H9 (cell line): Measurements from ENCODE around the gene ALKBH1. TPM values are rescaled to one million over a fixed set of nuclear protein-coding genes. Genes with fewer than 3 reads are reported as not detected.

Source experiments
- DNase-seq: peaks from one replicate; pipeline ENCODE4 v3.0.0-alpha.2; 2017
- H2AFZ ChIP-seq: one replicate; pipeline ENCODE4 v1.6.1; 2013; ENCODE audit warnings: mild to moderate bottlenecking, low read length, control low read depth, moderate library complexity
- H2AK5ac ChIP-seq: 2 replicates; pipeline ENCODE4 v1.6.1; 2013; ENCODE audit warnings: low read length, control low read depth, mixed read lengths; ENCODE audit not compliant: insufficient read length
- H2BK120ac ChIP-seq: one replicate; pipeline ENCODE4 v1.6.1; 2013; ENCODE audit warnings: low read depth, mild to moderate bottlenecking, low read length, control low read depth, inconsistent platforms; ENCODE audit not compliant: poor library complexity, severe bottlenecking
- H2BK12ac ChIP-seq: 2 replicates; pipeline ENCODE4 v1.6.1; 2013; ENCODE audit warnings: low read length, control low read depth, mixed read lengths, low read depth; ENCODE audit not compliant: insufficient read length
- H2BK15ac ChIP-seq: 2 replicates; pipeline ENCODE4 v1.6.1; 2013; ENCODE audit warnings: low read depth, low read length, control low read depth
- H2BK20ac ChIP-seq: one replicate; pipeline ENCODE4 v1.6.1; 2013; ENCODE audit warnings: low read depth, mild to moderate bottlenecking, low read length, control low read depth, inconsistent platforms; ENCODE audit not compliant: poor library complexity, severe bottlenecking
- H2BK5ac ChIP-seq: 2 replicates; pipeline ENCODE4 v1.6.1; 2013; ENCODE audit warnings: low read length, control low read depth, mixed read lengths; ENCODE audit not compliant: insufficient read length
- H3K14ac ChIP-seq: 2 replicates; pipeline ENCODE4 v1.6.1; 2013; ENCODE audit warnings: low read length, control low read depth; ENCODE audit not compliant: insufficient read depth
- H3K18ac ChIP-seq: 2 replicates; pipeline ENCODE4 v1.6.1; 2013; ENCODE audit warnings: low read depth, mild to moderate bottlenecking, mixed read lengths, low read length, control low read depth; ENCODE audit not compliant: insufficient read length
- H3K23ac ChIP-seq: 2 replicates; pipeline ENCODE4 v1.6.1; 2013; ENCODE audit warnings: low read length, control low read depth, mixed read lengths, low read depth; ENCODE audit not compliant: insufficient read length
- H3K23me2 ChIP-seq: 2 replicates; pipeline ENCODE4 v1.6.1; 2013; ENCODE audit warnings: low read depth, mild to moderate bottlenecking, mixed read lengths, low read length, control low read depth; ENCODE audit not compliant: insufficient read length, poor library complexity, severe bottlenecking
- H3K27ac ChIP-seq: 2 replicates; pipeline ENCODE4 v1.5.1; 2013; ENCODE audit warnings: low read length, control low read depth, mixed read lengths, low read depth; ENCODE audit not compliant: insufficient read length
- H3K27me3 ChIP-seq: 2 replicates; pipeline ENCODE4 v1.6.1; 2013; ENCODE audit warnings: low read length, control low read depth, inconsistent platforms; ENCODE audit not compliant: insufficient read depth
- H3K4ac ChIP-seq: 2 replicates; pipeline ENCODE4 v1.6.1; 2013; ENCODE audit warnings: low read depth, mild to moderate bottlenecking, control low read depth, inconsistent platforms, low read length, moderate library complexity
- H3K4me1 ChIP-seq: 2 replicates; pipeline ENCODE4 v1.6.1; 2013; ENCODE audit warnings: low read length, control low read depth, inconsistent platforms; ENCODE audit not compliant: insufficient read depth
- H3K4me2 ChIP-seq: 2 replicates; pipeline ENCODE4 v1.6.1; 2013; ENCODE audit warnings: low read length, control low read depth, mixed read lengths; ENCODE audit not compliant: insufficient read length, insufficient read depth
- H3K56ac ChIP-seq: 2 replicates; pipeline ENCODE4 v1.6.1; 2013; ENCODE audit warnings: low read depth, mild to moderate bottlenecking, mixed read lengths, low read length, control low read depth; ENCODE audit not compliant: insufficient read length
- H3K79me1 ChIP-seq: 2 replicates; pipeline ENCODE4 v1.6.1; 2013; ENCODE audit warnings: low read depth, mild to moderate bottlenecking, moderate library complexity, low read length, control low read depth, inconsistent platforms; ENCODE audit not compliant: insufficient read depth, poor library complexity, severe bottlenecking
- H3K79me2 ChIP-seq: 2 replicates; pipeline ENCODE4 v1.6.1; 2013; ENCODE audit warnings: low read length, control low read depth, inconsistent platforms; ENCODE audit not compliant: insufficient read depth
- H3K9ac ChIP-seq: 2 replicates; pipeline ENCODE4 v1.6.1; 2013; ENCODE audit warnings: low read length, control low read depth, mixed read lengths; ENCODE audit not compliant: insufficient read length; ENCODE audit errors: extremely low read depth
- H3K9me3 ChIP-seq: one replicate; pipeline ENCODE4 v1.6.1; 2013; ENCODE audit warnings: low read depth, low read length, inconsistent platforms; ENCODE audit not compliant: control insufficient read depth
- H3T11ph ChIP-seq: one replicate; pipeline ENCODE4 v1.6.1; 2013; ENCODE audit warnings: mild to moderate bottlenecking, low read length, control low read depth, inconsistent platforms
- H4K20me1 ChIP-seq: one replicate; pipeline ENCODE4 v1.6.1; 2013; ENCODE audit not compliant: control insufficient read depth, insufficient read length, insufficient read depth
- H4K5ac ChIP-seq: 2 replicates; pipeline ENCODE4 v1.6.1; 2013; ENCODE audit warnings: low read depth, mild to moderate bottlenecking, mixed read lengths, low read length, control low read depth; ENCODE audit not compliant: insufficient read length
- H4K8ac ChIP-seq: replicated peaks from 2 replicates; pipeline ENCODE4 v1.6.1; 2013; ENCODE audit warnings: low read length, control low read depth, mixed read lengths, low read depth; ENCODE audit not compliant: insufficient read length
- H4K91ac ChIP-seq: 2 replicates; pipeline ENCODE4 v1.6.1; 2013; ENCODE audit warnings: low read depth, mild to moderate bottlenecking, moderate library complexity, mixed read lengths, low read length, control low read depth; ENCODE audit not compliant: insufficient read length
- H3K27ac Mint-ChIP-seq, 3 experiments: 2 replicates in 2 of 3; 3 replicates in 1 of 3; pipeline ENCODE4 v1.8.0; 2020 to 2021; ENCODE audit warnings: mixed read lengths in 3 of 3, mild to moderate bottlenecking in 1 of 3, moderate library complexity in 1 of 3
- H3K27me3 Mint-ChIP-seq: 2 replicates; pipeline ENCODE4 v1.8.0; 2021; ENCODE audit warnings: low read depth, mild to moderate bottlenecking, moderate library complexity, mixed read lengths
- H3K36me3 Mint-ChIP-seq, 3 experiments: 2 replicates in 2 of 3; 3 replicates in 1 of 3; pipeline ENCODE4 v1.8.0; 2020 to 2021; ENCODE audit warnings: low read depth in 3 of 3, mixed read lengths in 3 of 3; ENCODE audit not compliant: insufficient read depth in 1 of 3
- H3K4me1 Mint-ChIP-seq, 2 experiments: 2 replicates each; pipeline ENCODE4 v1.8.0; 2020; ENCODE audit warnings: mixed read lengths in 2 of 2
- H3K4me3 Mint-ChIP-seq, 2 experiments: 2 replicates in 1 of 2; 3 replicates in 1 of 2; pipeline ENCODE4 v1.8.0; 2020 to 2021; ENCODE audit warnings: mild to moderate bottlenecking in 2 of 2, mixed read lengths in 2 of 2, moderate library complexity in 1 of 2
- H3K9me3 Mint-ChIP-seq, 2 experiments: 2 replicates in 1 of 2; 3 replicates in 1 of 2; pipeline ENCODE4 v1.8.0; 2020; ENCODE audit warnings: mild to moderate bottlenecking in 2 of 2, mixed read lengths in 2 of 2, moderate library complexity in 1 of 2
- CTCF ChIP-seq: fragments of 200-600 bp; sonication (generic); conservative IDR thresholded peaks from 3 replicates; pipeline ENCODE4 v1.8.0; 2021; ENCODE audit warnings: antibody characterized with exemption, mild to moderate bottlenecking
- WGBS: extraction: QIAGEN DNeasy Blood & Tissue Kit; methylation state at CpG from one replicate; pipeline ENCODE4 v1.1.7; 2013; ENCODE audit warnings: missing lambda C conversion rate, low lambda C conversion rate, mixed read lengths; ENCODE audit not compliant: insufficient read length; ENCODE audit errors: extremely low coverage; 5-methylcytosine and 5-hydroxymethylcytosine counted together
- total RNA-seq: library from RNA; stranded (reverse); gene quantifications from 2 replicates; pipeline ENCODE4 v1.2.1, GENCODE V29; 2021

The ALKBH1 gene
- total RNA-seq, 1 experiment from 2014 or later, result 18.7 TPM

DNA sequence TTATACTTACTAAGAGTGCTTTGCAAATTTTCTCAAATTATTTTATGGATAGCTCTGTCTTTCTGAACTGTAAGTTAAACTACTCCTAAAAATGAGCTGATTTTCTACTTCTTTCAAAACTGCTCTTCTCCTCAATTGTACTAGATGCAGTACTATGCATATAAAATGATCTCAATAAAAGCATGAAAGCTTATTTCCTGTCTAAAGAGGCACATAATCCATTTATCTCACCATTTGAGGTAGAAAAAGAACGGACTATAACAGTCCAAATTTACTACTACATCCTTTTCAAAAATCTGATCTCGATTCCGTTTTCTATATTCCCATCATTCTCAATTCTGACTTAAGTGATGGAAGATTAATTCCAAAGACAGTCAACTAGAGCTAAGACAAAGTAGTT, 14.5 kb upstream of the ALKBH1 start:
- H3K79me1 ChIP-seq, result peaks cover 6% of the 10 kb centered on the region
- H3K79me2 ChIP-seq, result no peaks in the 10 kb centered on the region; the same call in 1 of the 2 replicates
- Mint-ChIP-seq H3K36me3 (peaks cover 47 to 94% (median 92%) of the 10 kb centered on the region in 3 experiments; a peak in 6 of 7 replicates), H3K9me3 (no peaks in the 10 kb centered on the region), H3K27me3 (no peaks in the 10 kb centered on the region), H3K4me3 (no peak overlapping the region), H3K27ac (peak overlapping the region in 1 of 3 experiments; percentile 6; a peak in 2 of 7 replicates), H3K4me1 (no peaks in the 10 kb centered on the region)
- H3K23ac ChIP-seq, result no peak overlapping the region
- no peak overlapping the region for H2BK5ac ChIP-seq
- H4K20me1 ChIP-seq, result no peaks in the 10 kb centered on the region
- no peak overlapping the region for H3K14ac ChIP-seq
- no peaks in the 10 kb centered on the region for H3K23me2 ChIP-seq
- H3T11ph ChIP-seq, result no peak overlapping the region
- no peaks in the 10 kb centered on the region for H3K9me3 ChIP-seq
- no peak for TF ChIP-seq CTCF
- no peak for DNase-seq
- H3K18ac ChIP-seq, result no peak overlapping the region
- WGBS, result 100% methylated on average over 3 of the region's 3 CpGs
- no peak overlapping the region for H3K27ac ChIP-seq
- no peak overlapping the region for H4K8ac ChIP-seq
- H4K5ac ChIP-seq, result no peak overlapping the region
- H2BK120ac ChIP-seq, result no peak overlapping the region
- H3K4me1 ChIP-seq, result no peaks in the 10 kb centered on the region
- no peak overlapping the region for H3K56ac ChIP-seq
- H2BK12ac ChIP-seq, result no peak overlapping the region
- H2BK20ac ChIP-seq, result no peak overlapping the region
- H2BK15ac ChIP-seq, result no peak overlapping the region
- no peak overlapping the region for H2AFZ ChIP-seq
- H4K91ac ChIP-seq, result no peak overlapping the region
- no peak overlapping the region for H3K4me2 ChIP-seq
- H3K4ac ChIP-seq, result no peak overlapping the region
- no peak overlapping the region for H3K9ac ChIP-seq
- no peaks in the 10 kb centered on the region for H3K27me3 ChIP-seq
- H2AK5ac ChIP-seq, result no peak overlapping the region
